Ishikawa (cell line): ENCODE data around the gene PHOX2B.

ENCODE experiments used
- CEBPB ChIP-seq: IDR thresholded peaks from 2 replicates; pipeline ENCODE4 v1.6.1; 2012
- CREB1 ChIP-seq: IDR thresholded peaks from 2 replicates; pipeline ENCODE4 v1.6.1; 2012; ENCODE audit warnings: low read depth
- EGR1 ChIP-seq: IDR thresholded peaks from 2 replicates; pipeline ENCODE4 v1.6.1; 2012
- EP300 ChIP-seq: IDR thresholded peaks from 2 replicates; pipeline ENCODE4 v1.6.1; 2012; ENCODE audit warnings: borderline replicate concordance
- FOXM1 ChIP-seq: IDR thresholded peaks from 2 replicates; pipeline ENCODE4 v1.6.1; 2012; ENCODE audit warnings: low read depth, borderline replicate concordance
- MAX ChIP-seq: IDR thresholded peaks from 2 replicates; pipeline ENCODE4 v1.6.1; 2012
- NFIC ChIP-seq: IDR thresholded peaks from 2 replicates; pipeline ENCODE4 v1.6.1; 2012
- RAD21 ChIP-seq: IDR thresholded peaks from 2 replicates; pipeline ENCODE4 v1.6.1; 2012; ENCODE audit warnings: low read depth
- REST ChIP-seq: IDR thresholded peaks from 2 replicates; pipeline ENCODE4 v1.6.1; 2012; ENCODE audit warnings: low read depth, mild to moderate bottlenecking
- TAF1 ChIP-seq: IDR thresholded peaks from 2 replicates; pipeline ENCODE4 v1.6.1; 2012; ENCODE audit warnings: low read depth, mild to moderate bottlenecking
- TCF12 ChIP-seq: IDR thresholded peaks from 2 replicates; pipeline ENCODE4 v1.6.1; 2012; ENCODE audit warnings: low read depth
- TEAD4 ChIP-seq: IDR thresholded peaks from 2 replicates; pipeline ENCODE4 v1.6.1; 2012
- USF1 ChIP-seq: IDR thresholded peaks from 2 replicates; pipeline ENCODE4 v1.6.1; 2012
- YY1 ChIP-seq: IDR thresholded peaks from 2 replicates; pipeline ENCODE4 v1.6.1; 2012; ENCODE audit warnings: low read depth
- ZBTB7A ChIP-seq: IDR thresholded peaks from 2 replicates; pipeline ENCODE4 v1.6.1; 2012; ENCODE audit warnings: low read depth

Gene PHOX2B

GRCh38 chr4:41776466-41776865 is 27.9 kb upstream of the PHOX2B start:
- no peak for TF ChIP-seq NFIC
- TF ChIP-seq EP300: no peak
- no peak for TF ChIP-seq MAX
- TF ChIP-seq TAF1: no peak
- no peak for TF ChIP-seq REST
- no peak for TF ChIP-seq ZBTB7A
- TF ChIP-seq TEAD4: no peak
- TF ChIP-seq TCF12: no peak
- no peak for TF ChIP-seq FOXM1
- no peak for TF ChIP-seq CEBPB
- no peak for TF ChIP-seq RAD21
- TF ChIP-seq YY1: no peak
- TF ChIP-seq EGR1: no peak
- no peak for TF ChIP-seq CREB1
- TF ChIP-seq USF1: no peak

- TF ChIP-seq CEBPB (no peak), FOXM1 (no peak), RAD21 (no peak), EP300 (no peak), TCF12 (no peak), TAF1 (no peak), MAX (no peak), REST (no peak)
Measured at GRCh38 chr4:41763729-41764128, 15.2 kb upstream of the PHOX2B start.

- TF ChIP-seq TAF1 (no peak), CEBPB (no peak), EP300 (no peak), REST (no peak), MAX (no peak)
Measured at GRCh38 chr4:41758884-41759283, 10.4 kb upstream of the PHOX2B start.

GRCh38 chr4:41757521-41758156 is 9.1 kb upstream of the PHOX2B start:
- TF ChIP-seq EP300 (no peak), TCF12 (no peak), CEBPB (no peak), NFIC (no peak), TAF1 (no peak), ZBTB7A (no peak), REST (no peak), YY1 (no peak), RAD21 (no peak), USF1 (no peak)
